NCI-H2227 treated with DMSO at 0.1 percent for 48 hours (cell line): Measurements from ENCODE around the gene NAALADL1.

Experiments
- DNase-seq: peaks from one replicate; lab custom pipeline; 2025; lab: John Stamatoyannopoulos, UW

Gene NAALADL1

DNA sequence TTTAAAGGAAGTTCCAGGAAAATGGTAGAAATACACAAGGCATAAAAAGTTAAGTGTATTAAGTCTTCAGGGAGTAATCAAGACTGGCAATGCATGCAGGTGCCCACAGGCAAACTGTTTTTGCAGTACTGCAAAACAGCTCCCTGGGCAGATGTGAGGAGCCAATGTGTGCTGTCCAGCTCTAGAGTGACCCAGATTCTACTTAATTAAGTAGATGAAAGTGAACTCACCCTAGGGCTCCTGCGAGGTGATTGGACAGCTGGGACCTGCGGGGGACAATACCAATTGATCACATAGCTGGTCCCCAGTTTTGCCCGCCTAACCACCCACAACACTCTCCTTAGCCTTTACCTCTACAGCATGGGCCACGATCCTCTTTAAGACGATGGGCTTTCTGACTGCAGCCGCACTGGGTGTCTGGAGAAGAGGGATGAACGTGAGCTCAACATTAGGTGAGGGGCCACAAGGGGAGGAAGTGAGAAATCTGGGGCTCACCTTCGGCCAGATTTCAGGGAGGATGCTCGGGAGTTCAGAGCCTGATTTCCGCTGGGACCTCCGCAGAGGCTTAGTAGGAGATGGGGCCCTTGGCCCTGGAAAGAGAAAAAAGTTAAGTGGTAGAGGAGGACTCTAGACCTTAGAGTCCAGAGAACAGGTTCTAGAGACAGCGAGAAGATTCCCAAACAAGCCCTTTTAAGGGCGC, 24.9 kb upstream of the NAALADL1 start:
- no peak for DNase-seq

DNA sequence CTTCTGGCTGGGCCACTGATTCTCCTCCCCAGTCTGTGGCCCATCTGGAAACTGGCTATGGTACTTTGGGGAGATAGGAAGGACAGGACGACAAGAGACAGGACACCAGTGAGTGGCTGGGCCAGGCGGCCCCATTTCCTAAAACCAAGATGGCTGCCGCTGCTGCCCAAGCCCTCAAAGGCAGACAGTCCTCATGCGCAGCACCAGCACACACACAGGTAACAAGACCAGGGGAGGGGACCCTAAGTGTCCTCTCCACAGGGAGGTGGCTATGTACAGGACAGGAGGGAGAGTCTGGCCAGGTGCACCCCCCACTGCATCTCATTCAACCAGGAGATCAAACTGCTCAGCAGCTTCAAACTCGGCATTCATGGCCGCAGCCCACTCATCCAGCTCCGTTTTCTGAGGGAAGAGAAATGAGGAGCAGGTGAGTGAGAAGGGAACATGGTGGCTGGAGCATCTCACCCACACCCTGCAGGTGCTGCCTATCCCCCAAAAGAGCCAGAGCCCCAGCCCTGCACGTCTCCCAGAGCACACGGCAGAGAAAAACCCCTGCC, 20.5 kb upstream of the NAALADL1 start:
- no peak for DNase-seq

DNA sequence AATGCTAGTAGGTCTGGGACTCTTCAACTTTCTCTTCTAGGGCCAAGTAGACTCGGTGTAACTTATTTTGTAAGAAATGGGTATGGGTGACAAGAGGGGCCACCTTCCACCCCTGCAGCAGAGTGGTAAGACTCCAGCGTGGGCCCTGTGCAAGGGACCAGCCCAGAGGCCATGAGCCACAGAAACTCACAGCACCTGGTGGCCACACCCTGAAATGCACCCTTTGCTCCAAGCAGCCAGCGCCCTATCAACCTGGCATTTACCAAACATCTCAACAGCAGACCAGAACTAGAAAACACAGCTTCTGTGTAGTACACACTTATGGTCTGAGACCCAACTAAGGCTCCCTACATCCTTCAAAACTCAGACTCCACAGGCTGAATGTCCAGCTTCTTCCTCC, 19.8 kb upstream of the NAALADL1 start:
- no peak for DNase-seq

DNA sequence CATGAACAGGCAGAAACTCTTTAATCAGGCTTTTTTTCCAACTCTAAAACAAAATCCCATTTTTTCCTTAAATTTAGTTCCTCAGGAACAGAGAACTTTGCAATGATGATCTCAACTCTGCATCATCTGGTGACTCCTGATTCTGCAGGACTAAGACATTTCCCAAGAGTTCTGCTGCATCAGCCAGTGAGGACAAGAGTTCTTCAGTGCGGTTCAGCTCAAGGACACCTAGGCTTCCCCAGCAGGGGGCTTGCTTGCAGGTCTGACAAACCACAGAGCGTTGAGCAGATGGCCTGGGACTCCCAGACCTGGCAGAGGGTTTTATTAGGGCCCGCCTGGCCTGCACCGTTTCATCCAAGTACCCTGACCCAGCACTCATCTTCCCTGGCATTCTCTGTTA, 19.1 kb upstream of the NAALADL1 start:
- DNase-seq: no peak

DNA sequence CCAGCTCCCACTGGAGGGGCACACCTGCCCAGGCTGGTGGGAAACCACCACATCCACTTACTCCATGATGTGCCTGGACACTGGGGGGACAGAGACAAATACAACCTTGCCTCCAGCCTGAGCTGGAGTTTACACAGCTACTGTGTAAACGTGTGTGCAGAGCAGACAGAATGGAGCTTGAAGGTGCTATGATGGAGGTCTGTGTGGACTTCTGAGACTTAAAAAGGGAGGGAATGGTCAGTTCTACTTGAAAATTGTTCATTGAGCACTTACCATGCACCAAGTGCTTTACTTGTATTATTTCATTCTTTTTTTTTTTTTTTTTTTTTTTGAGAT, 14.2 kb upstream of the NAALADL1 start:
- no peak for DNase-seq

DNA sequence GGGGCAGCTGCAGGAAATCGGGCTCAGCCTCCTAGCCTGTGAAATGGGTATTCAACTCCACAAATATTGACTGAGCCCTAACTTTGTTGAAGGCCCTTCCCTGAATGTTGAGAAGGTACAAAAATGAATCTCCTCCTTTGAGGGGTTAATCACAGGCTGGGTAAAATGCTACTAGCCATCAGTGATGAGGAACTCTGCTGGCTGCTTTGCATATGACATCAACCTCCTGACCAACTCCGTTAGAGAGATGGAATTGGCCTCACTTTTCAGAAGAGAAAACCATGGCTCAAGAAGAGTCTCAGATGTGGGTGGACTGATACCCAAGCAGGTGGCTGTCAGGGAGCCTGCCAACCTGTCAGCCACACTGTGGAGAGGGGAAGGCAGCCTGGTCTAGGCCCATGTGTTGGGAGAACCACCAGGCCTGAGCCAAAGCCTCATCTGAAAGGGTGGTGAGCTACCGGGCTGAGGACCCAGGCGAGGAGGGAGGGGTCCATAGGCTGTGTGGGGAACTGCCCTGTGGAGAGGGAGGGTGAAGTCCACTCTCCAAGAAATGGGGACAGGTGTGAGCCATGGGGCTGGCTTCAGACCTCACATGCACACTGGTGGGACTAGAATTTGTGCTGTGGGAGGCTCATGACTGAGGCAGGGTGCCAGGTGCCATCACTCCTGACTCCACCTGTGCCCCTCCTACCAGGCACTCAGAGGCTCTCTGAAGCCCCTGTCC, 13.7 kb upstream of the NAALADL1 start:
- no peak for DNase-seq

DNA sequence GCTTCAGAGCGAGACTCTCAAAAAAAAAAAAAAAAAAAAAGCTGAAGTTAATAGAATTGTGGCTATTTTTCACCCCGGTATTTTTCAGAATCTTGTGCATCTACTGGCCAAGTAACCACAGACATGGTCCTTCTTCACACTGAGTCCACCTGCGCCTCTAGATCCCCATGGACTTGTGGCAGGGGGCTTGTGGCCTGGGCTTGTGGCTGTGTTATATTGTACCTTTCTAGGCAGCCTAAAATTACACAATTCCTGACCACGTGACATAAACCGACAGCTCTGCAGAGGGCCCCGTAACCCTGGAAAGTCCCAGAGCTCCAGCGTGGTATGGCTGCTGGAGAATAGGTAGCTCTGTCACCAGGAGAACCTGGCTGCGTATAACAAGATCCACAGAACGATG, 10.9 kb upstream of the NAALADL1 start:
- DNase-seq: no peak

DNA sequence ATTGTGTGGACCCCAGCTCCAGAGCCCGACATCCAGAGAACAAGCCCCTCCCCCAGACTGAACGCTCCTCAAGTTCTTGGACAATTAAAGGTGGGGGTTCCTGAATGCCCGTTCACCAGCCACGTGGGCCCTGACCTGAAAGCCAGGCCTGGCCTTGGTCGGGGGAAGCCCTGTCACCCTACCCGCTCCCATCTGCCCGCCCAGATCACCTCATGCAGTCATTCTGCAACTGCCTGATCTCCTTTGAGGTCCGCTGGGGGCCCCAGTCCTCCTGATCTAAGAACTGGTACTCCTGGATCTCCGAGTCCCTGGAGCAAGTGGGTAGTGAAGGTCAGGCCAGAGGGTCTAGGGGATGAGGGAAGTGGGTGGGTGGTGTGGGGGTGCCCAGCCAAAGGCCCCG, 9.1 kb upstream of the NAALADL1 start:
- no peak for DNase-seq

DNA sequence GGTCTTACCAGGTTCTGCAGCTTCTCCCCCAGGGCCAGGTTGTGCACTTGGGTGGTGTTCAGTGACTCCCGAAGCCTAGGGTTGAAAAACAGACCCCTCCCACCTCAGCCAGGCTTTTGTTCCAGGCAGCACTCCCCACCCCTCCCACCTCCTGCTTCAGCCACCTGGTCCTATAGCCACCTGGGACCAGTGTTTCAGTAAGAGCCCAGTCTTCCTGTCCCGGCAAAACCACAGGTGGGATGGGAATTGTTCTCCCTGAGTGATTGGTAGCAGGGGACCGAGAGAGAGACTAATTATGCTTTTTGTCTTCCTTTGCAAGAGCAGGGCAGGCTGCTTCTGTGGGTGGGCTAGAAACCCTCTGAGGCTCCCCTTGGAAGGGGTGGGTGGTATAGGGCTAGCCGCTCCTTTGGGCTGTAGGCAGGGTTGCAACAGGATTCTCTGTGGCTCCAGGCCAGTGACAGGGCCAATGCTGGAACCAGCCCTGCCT, 8.5 kb upstream of the NAALADL1 start:
- no peak for DNase-seq

DNA sequence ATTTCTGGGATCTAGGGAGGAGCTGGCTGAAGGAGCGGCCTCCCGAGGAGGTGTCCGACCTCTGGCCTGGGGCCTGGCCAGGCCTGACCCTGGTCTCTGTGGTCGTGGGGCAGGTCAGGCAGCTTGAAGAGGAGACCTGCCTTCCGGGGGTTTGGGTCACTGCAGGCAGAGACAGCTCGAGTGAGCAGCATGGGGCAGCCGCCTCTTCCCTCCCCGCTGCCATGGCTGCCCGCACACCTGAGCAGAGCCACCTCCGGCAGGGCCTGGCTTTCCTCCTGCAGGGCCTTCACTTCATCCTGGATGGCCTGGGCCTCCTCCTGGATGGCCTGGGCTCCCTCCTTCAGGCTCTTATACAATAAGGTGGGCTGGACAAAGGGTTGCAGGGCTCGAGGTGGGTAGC, 8.0 kb upstream of the NAALADL1 start:
- no peak for DNase-seq

DNA sequence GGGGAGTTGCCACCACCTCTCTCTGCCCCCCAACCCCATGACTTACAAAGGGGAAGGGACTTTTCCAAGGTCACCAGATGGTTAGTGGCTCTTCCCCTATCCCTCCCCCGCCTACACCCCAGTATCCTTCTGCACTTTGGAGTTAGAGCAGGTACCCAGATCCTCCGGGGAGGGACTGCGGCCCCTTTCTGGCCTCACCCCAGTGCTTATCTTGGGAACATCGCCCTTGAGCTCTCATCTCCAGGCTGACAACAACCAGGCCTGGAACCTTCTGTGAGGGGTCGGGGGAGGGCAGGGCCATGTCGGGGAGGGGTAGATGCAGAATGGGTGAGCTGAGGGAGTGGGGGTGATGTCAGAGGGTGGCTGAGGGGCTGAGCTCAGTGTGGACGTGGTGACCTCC, 7.5 kb upstream of the NAALADL1 start:
- no peak for DNase-seq

DNA sequence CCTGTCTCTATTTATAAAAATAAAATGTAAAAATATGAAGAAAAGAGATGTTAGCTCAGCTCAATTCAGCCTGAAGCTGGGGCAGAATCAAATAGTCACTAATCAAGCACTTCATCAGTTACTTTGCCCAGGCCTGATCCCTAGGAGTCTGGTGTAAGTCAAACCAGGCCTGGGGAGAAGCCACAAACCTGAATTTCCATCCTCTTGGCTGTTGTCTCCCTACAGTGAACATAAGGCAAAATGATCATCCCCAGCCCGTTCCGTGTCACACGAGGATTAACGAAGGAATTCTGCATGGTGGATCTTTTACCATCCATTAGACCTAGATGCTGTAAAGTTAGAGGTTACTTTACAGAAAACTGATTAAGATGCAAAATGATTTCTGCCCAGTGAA, 6.5 kb upstream of the NAALADL1 start:
- DNase-seq: no peak

DNA sequence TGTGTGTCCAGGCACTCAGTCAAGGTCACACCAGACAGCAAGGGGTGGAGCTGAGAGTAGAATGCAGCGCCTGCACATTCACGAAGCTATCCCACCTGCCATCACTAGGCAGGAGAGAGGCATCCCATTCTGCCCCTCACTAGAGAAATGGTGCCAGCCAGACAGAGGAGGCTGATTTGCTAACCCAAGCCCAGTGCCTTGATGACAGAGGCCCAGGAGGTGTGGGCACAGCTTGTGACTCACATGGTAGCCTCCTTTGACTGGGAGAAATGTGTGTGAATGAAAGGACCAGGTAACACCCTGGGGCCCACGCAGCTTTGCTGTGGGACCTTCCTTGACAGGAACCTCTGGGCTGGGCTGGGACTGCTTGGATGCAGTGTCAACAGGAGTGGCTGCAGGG, 5.2 kb upstream of the NAALADL1 start:
- DNase-seq: no peak

DNA sequence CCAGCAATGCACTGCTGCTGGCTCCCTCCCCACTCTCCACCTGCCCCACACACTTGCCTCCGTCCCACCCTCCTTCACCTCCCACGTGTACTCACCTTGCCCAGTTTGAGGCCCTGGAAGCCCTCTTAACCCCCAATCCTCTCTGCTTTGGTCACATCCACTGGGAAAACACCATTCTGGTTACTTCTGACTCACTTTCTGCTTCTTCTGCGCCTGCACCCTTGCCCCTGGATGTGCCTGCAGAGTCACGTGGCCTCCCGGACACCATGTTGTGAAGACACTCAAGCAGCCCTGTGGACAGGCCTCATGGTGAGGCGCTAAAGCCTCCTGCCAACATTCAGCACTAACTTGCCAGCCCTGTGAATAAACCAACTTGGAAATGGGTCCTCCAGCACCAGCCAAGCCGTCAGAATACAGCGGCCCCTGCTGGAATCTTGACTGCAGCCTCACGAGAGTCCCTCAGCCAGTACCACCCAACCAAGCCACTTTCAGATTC, 2.6 kb upstream of the NAALADL1 start:
- DNase-seq: no peak

DNA sequence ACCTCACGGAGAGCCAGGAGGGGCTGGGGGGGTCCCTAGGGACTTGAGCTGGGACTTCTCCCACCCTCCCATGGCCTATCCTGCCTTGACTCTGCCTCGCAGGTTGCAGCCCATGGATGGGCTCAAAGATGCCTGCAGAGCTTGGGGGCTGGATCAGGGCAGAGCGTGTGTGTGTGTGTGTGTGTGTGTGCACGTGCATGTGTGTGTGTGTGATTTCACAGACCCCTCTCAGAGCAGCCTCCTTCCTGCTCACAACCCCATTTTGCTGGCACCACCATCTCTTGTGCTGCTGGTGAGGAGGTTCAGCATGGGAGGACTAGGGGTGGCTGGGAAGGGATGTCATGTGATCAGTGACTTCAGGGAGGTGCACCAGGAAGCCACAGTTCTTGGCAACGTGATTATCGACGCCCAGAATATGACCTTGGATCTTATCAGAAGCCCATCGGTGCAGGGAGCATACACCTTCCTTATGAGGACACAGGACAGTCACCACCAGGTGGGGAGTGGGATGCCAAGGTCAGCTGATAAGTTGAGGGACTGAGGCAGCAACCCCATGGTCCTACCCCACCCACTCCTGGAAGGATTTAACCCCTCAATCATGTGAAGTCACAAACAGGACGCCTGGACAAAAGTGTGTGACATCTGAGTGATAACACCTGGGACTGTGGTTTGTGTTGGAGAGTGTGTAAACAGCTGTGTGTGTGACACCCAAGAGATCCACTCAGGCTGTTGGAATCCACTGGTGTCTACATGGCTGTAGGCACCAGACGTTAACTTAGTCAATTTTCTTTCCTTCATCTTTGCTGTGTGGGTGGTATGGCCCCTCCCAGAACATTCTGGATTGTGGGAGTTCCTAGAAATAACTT, 1.8 kb upstream of the NAALADL1 start:
- DNase-seq: no peak

DNA sequence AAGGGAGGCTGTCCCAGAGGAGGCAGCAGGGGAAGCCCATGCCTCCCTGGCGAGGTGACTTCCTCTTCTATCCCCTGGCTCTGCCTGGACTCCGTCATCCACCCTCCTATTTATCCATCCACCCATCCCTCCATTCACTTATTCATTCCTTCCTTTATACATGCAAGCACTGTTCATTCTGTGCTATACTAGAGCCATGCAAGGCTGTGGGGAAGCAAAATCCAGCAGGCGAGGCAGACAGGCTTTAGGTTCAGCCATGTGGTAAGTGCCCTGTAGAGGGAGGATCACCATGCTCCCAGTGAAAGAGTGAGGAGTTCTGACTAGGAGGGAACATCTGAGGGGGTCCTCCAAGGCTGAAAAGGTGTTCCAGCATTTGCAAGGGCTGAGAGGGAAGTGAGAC, 1.2 kb upstream of the NAALADL1 start:
- DNase-seq: no peak

DNA sequence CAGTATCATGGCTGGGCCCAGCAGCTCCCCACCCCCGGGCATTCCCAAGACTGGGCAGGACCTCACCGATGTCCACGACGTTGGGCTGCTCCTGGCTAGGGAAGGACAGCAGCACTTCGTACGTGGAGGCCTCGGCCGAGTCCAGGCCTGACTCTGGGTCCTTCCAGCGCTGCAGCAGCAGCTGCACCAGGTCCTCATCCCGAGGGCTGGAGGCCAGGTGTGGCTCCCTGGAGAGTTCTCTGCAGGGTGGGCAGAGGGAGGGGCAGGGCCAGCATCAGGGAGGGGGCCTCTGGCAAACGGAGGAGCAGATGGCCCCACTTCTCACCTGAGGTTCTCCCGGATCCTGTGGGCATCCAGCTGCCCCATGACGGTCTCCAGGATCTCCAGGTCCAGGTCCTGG, 341 bp downstream of the NAALADL1 start:
- no peak for DNase-seq

DNA sequence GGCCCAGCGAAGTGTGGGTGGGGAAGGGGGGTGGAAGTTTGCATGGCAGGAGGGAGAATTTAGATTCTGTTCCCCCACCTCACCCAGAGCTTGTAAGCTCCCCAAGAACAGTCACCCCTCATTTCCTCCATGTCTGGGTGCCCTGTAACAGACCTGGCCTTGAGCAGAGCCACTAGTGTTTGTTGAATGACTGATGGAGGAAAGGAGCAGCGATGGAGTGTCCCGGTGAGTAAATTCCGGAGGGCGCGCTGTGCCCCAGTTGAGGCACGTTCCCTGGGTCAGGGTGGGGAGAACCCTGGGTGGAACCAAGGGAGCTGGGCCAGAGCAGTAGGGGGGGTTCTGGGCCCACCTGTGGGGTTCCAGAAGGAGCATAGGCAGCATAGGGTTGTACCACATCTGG, 827 bp downstream of the NAALADL1 start:
- no peak for DNase-seq

DNA sequence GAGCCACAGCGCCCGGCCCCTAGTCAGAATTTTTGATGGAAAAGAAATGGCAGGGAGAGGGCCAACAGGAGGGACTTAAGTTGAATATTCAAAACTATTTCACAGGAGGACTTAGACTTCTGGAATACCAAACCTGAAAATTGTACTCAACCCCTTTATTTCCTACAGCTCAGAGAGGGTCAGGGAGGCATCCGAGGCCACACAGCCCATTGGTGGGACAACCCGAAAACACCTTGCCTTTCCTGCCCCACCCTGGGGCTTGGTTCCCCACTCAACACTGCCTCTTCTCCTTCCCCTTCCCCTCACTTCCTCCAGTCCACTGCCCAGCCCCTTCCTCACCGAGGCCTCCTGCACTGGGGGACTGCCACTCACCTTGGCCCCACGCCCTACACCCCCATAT, 1.4 kb downstream of the NAALADL1 start:
- no peak for DNase-seq

DNA sequence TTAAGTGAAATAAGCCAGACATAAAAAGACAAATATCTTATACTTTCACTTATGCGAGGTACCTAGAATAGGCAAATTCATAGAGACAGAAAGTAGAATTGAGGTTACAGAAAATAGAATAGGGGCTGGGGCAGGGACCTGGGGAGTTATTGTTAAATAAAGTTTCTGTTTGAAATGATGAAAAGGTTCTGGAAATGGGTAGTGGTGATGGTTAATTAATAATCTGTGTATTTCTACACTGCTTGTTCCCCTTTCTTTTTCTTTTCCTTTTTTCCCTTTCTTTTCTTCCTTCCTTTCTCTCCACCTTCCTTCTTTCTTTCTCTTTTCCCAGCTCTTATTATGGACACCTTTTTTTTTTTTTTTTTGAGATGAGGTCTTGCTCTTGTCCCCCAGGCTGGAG, 2.8 kb downstream of the NAALADL1 start:
- DNase-seq: no peak

DNA sequence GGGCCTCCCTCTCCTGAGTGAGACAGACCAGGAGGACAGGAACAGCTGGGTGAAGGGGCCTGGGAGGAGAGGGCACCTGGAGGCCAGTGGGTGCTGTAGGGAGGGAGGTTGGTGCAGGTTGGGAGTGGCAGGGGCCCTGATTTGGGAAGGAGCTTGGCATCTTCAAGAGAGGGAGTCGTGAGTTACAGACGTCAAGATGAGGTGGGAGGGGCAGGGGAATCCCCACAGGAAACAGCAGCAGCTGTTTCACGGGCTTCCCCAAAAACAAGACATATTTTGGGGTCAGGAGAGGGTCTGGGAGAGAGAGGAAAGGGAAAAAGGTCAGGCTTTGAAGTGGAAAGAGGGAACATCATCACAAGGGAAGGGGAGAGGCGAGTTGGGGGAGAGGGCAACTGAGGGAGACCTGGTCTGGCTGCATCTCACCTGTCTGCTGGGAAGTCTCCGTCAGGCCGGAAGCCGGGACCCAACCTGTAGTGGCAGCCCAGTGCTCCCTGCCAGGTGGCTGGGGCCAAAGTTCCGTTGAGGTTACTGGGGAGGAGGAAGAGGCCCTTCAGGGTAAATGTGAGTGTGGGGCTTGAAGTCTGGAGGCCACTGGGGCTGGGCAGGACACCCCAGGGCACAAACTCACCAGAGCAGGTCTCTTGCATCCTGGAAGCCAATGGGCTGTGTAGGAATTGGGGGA, 4.4 kb downstream of the NAALADL1 start:
- no peak for DNase-seq

DNA sequence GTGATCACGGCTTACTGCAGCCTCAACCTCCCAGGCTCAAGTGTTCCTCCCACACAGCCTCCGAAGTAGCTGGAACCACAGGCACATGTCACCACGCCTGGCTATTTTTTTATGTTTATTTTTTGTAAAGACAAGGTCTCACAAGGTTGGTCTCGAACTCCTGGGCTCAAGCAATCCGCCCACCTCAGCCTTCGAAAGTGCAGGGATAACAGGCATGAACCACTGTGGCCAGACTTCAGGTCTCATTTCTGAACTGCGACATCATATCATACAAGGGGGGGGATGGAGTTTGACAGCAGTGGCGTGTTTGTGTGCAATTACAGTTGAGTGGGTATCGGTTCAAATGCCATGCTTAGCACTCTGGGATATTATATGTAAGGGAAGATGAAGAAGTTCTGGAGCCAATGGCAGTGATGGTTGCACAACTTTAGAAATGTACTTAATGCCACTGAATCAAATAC, 6.9 kb downstream of the NAALADL1 start:
- DNase-seq: no peak
